Measurements from ENCODE around the gene SPAG6. TPM values are rescaled to one million over a fixed set of nuclear protein-coding genes. Genes with fewer than 3 reads are reported as not detected.
A peak's percentile ranks its signal among the peaks of the same experiment; 100 is the strongest.

SPAG6 gene
- total RNA-seq, 2 donors from 2014 or later, result not detected

- Histone ChIP-seq H3K4me3 (peak overlapping the region; percentile 83), H3K9me3 (no peaks in the 10 kb centered on the region), H3K4me1 (ENCODE audit: control insufficient read depth in 1 of 2, low read depth in 2 of 2) (peaks cover 15 to 34% of the 10 kb centered on the region in 2 donors), H3K36me3 (peaks cover 14% of the 10 kb centered on the region), H3K27me3 (replicated peaks; ENCODE audit: insufficient read depth) (no peaks in the 10 kb centered on the region), H3K27ac (peak overlapping the region; percentile 10 to 59)
- DNase-seq (ENCODE audit: low spot score), result no peak
- no peak for ATAC-seq (ENCODE audit: insufficient number of reproducible peaks, low FRiP score, low read depth)
- no peak for TF ChIP-seq CTCF (IDR thresholded peaks at IDR 0.05)
Observed at GRCh38 chr10:22326145-22326702, 19.1 kb upstream of the SPAG6 start.

- Histone ChIP-seq H3K27ac (no peak overlapping the region), H3K9me3 (no peaks in the 10 kb centered on the region), H3K27me3 (replicated peaks; ENCODE audit: insufficient read depth) (no peaks in the 10 kb centered on the region), H3K4me3 (no peak overlapping the region), H3K4me1 (ENCODE audit: control insufficient read depth in 1 of 2, low read depth in 2 of 2) (peaks cover 4 to 18% of the 10 kb centered on the region in 2 donors), H3K36me3 (peaks cover 14% of the 10 kb centered on the region)
- no peak for TF ChIP-seq CTCF (IDR thresholded peaks at IDR 0.05)
- DNase-seq (ENCODE audit: low spot score), result no peak
- no peak for ATAC-seq (ENCODE audit: insufficient number of reproducible peaks, low FRiP score, low read depth)
Observed at GRCh38 chr10:22329150-22329549, 16.1 kb upstream of the SPAG6 start.

GRCh38 chr10:22332116-22332692 lies 13.1 kb upstream of the SPAG6 start:
- TF ChIP-seq CTCF (IDR thresholded peaks at IDR 0.05), result no peak
- Histone ChIP-seq H3K4me3 (no peak overlapping the region), H3K27me3 (replicated peaks; ENCODE audit: insufficient read depth) (peaks cover 19% of the 10 kb centered on the region), H3K4me1 (ENCODE audit: control insufficient read depth in 1 of 2, low read depth in 2 of 2) (peaks cover 9 to 32% of the 10 kb centered on the region in 2 donors), H3K36me3 (peaks cover 14% of the 10 kb centered on the region), H3K9me3 (no peaks in the 10 kb centered on the region), H3K27ac (no peak overlapping the region)
- ATAC-seq (ENCODE audit: insufficient number of reproducible peaks, low FRiP score, low read depth), result no peak
- DNase-seq (ENCODE audit: low spot score), result no peak

GRCh38 chr10:22333167-22333974 lies 11.9 kb upstream of the SPAG6 start:
- ATAC-seq (ENCODE audit: insufficient number of reproducible peaks, low FRiP score, low read depth) (no peak), DNase-seq (ENCODE audit: low spot score) (no peak)
- Histone ChIP-seq H3K9me3 (no peaks in the 10 kb centered on the region), H3K4me3 (peak overlapping the region; percentile 3), H3K36me3 (peaks cover 9% of the 10 kb centered on the region), H3K27ac (no peak overlapping the region), H3K4me1 (ENCODE audit: control insufficient read depth in 1 of 2, low read depth in 2 of 2) (peaks cover 9 to 32% of the 10 kb centered on the region in 2 donors), H3K27me3 (replicated peaks; ENCODE audit: insufficient read depth) (peaks cover 29% of the 10 kb centered on the region)
- TF ChIP-seq CTCF (IDR thresholded peaks at IDR 0.05), result no peak

- no peak for TF ChIP-seq CTCF (IDR thresholded peaks at IDR 0.05)
- H3K27me3 ChIP-seq (replicated peaks; ENCODE audit: insufficient read depth), result peaks cover 35% of the 10 kb centered on the region
Observed at GRCh38 chr10:22333975-22334282, 11.4 kb upstream of the SPAG6 start.

More at GRCh38 chr10:22333975-22334282, 11.4 kb upstream of the SPAG6 start:
- Histone ChIP-seq H3K27ac (no peak overlapping the region), H3K4me3 (no peak overlapping the region), H3K9me3 (no peaks in the 10 kb centered on the region), H3K4me1 (ENCODE audit: control insufficient read depth in 1 of 2, low read depth in 2 of 2) (peaks cover 9 to 32% of the 10 kb centered on the region in 2 donors), H3K36me3 (peaks cover 9% of the 10 kb centered on the region)
- DNase-seq (ENCODE audit: low spot score) (no peak), ATAC-seq (ENCODE audit: insufficient number of reproducible peaks, low FRiP score, low read depth) (no peak)
